GM23338 (cell line): ENCODE measurements around the gene USP51. TPM values are rescaled to one million over a fixed set of nuclear protein-coding genes. Genes with fewer than 3 reads are reported as not detected.

ENCODE experiments used
- ATAC-seq: fragments of 200-7000 bp; cut with Tn5 transposase; 3 replicates; pipeline ENCODE4 v1.9.1; 2020
- DNase-seq: peaks from one replicate; pipeline ENCODE4 v3.0.0-alpha.2; 2015; ENCODE audit warnings: low spot score
- H2AFZ ChIP-seq: fragments of 200-600 bp; sonication (generic); 2 replicates; pipeline ENCODE4 v1.8.0; 2016; ENCODE audit warnings: antibody characterized with exemption, mild to moderate bottlenecking, moderate library complexity
- H3F3A ChIP-seq: fragments of 200-600 bp; sonication (generic); replicated peaks from 2 replicates; pipeline ENCODE4 v1.8.0; 2017; ENCODE audit warnings: antibody characterized with exemption, mixed run types, low read depth
- H3K27ac ChIP-seq: fragments of 200-600 bp; sonication (generic); 2 replicates; pipeline ENCODE4 v1.6.1; 2016; ENCODE audit warnings: low read depth
- H3K27me3 ChIP-seq: fragments of 200-600 bp; sonication (generic); 2 replicates; pipeline ENCODE4 v1.8.0; 2016; ENCODE audit warnings: mild to moderate bottlenecking, mixed run types, moderate library complexity; ENCODE audit not compliant: insufficient read depth
- H3K36me3 ChIP-seq: fragments of 200-600 bp; sonication (generic); 2 replicates; pipeline ENCODE4 v1.8.0; 2016; ENCODE audit warnings: mild to moderate bottlenecking; ENCODE audit not compliant: insufficient read depth
- H3K4me1 ChIP-seq: fragments of 200-600 bp; sonication (generic); 2 replicates; pipeline ENCODE4 v1.8.0; 2016; ENCODE audit warnings: mild to moderate bottlenecking, moderate library complexity; ENCODE audit not compliant: insufficient read depth
- H3K4me2 ChIP-seq: fragments of 200-600 bp; sonication (generic); 2 replicates; pipeline ENCODE4 v1.7.1; 2017; ENCODE audit warnings: mixed run types
- H3K4me3 ChIP-seq: fragments of 200-600 bp; sonication (generic); 2 replicates; pipeline ENCODE4 v1.6.1; 2016; ENCODE audit warnings: mixed run types
- H3K79me2 ChIP-seq: fragments of 200-600 bp; sonication (generic); replicated peaks from 2 replicates; pipeline ENCODE4 v1.8.0; 2017; ENCODE audit warnings: mild to moderate bottlenecking; ENCODE audit not compliant: insufficient read depth
- H3K9me2 ChIP-seq: fragments of 200-600 bp; sonication (generic); 2 replicates; pipeline ENCODE4 v1.8.0; 2017; ENCODE audit not compliant: insufficient read depth
- H4K20me1 ChIP-seq: fragments of 200-600 bp; sonication (generic); replicated peaks from 2 replicates; pipeline ENCODE4 v1.8.0; 2017; ENCODE audit warnings: mild to moderate bottlenecking; ENCODE audit not compliant: insufficient read depth
- H3K27ac Mint-ChIP-seq: 2 replicates; pipeline ENCODE4 v1.8.0; 2020; ENCODE audit warnings: inconsistent platforms, mild to moderate bottlenecking, moderate library complexity, mixed read lengths
- H3K27me3 Mint-ChIP-seq: 3 replicates; pipeline ENCODE4 v1.8.0; 2022; ENCODE audit warnings: low read depth, mild to moderate bottlenecking, moderate library complexity, mixed read lengths, inconsistent platforms; ENCODE audit not compliant: insufficient read depth, poor library complexity
- H3K36me3 Mint-ChIP-seq: 3 replicates; pipeline ENCODE4 v1.8.0; 2021; ENCODE audit warnings: low read depth, mild to moderate bottlenecking, inconsistent platforms, moderate library complexity, mixed read lengths
- H3K4me1 Mint-ChIP-seq: 3 replicates; pipeline ENCODE4 v1.8.0; 2020; ENCODE audit warnings: mild to moderate bottlenecking, inconsistent platforms, mixed read lengths
- H3K4me3 Mint-ChIP-seq: 3 replicates; pipeline ENCODE4 v1.8.0; 2021; ENCODE audit warnings: moderate library complexity, mild to moderate bottlenecking, inconsistent platforms, mixed read lengths
- H3K9me3 Mint-ChIP-seq: 3 replicates; pipeline ENCODE4 v1.8.0; 2020; ENCODE audit warnings: moderate library complexity, mild to moderate bottlenecking, inconsistent platforms, mixed read lengths
- CREB1 ChIP-seq: fragments of 250-450 bp; sonication (Bioruptor Pico); IDR thresholded peaks from 2 replicates; pipeline ENCODE4 v1.5.0; 2020; ENCODE audit warnings: low read depth, mild to moderate bottlenecking, moderate library complexity
- CTCF ChIP-seq, 2 experiments: fragments of 200-600 bp in 1 of 2; sonication (generic) in 1 of 2; conservative IDR thresholded peaks; 2 replicates each; pipeline versions ENCODE4 v1.5.1 to v1.6.1; 2016 to 2017; ENCODE audit warnings: antibody characterized with exemption in 2 of 2, low read depth in 2 of 2, mild to moderate bottlenecking in 2 of 2, moderate library complexity in 1 of 2
- ETS1 ChIP-seq: IDR thresholded peaks from 2 replicates; pipeline ENCODE4 v1.6.1; 2016; ENCODE audit warnings: antibody characterized with exemption
- EZH2 ChIP-seq: fragments of 200-600 bp; sonication (generic); IDR thresholded peaks from one replicate; pipeline ENCODE4 v1.8.0; 2017; ENCODE audit warnings: antibody characterized with exemption, mild to moderate bottlenecking, low read depth; ENCODE audit not compliant: unreplicated experiment
- EZH2phosphoT487 ChIP-seq: fragments of 200-600 bp; sonication (generic); IDR thresholded peaks from one replicate; pipeline ENCODE4 v1.8.1; 2018; ENCODE audit warnings: antibody characterized with exemption; ENCODE audit not compliant: unreplicated experiment
- JUNB ChIP-seq: IDR thresholded peaks from one replicate; pipeline ENCODE4 v1.6.1; 2016; ENCODE audit warnings: antibody characterized with exemption; ENCODE audit not compliant: unreplicated experiment
- POLR2AphosphoS5 ChIP-seq: IDR thresholded peaks from 2 replicates; pipeline ENCODE4 v1.6.1; 2016; ENCODE audit warnings: antibody characterized with exemption, low read depth
- REST ChIP-seq: IDR thresholded peaks from one replicate; pipeline ENCODE4 v1.6.1; 2018; ENCODE audit warnings: antibody characterized with exemption; ENCODE audit not compliant: unreplicated experiment
- polyA plus RNA-seq: library from polyadenylated mRNA; unstranded; fragments of >200 nt; fragmentation: Nextera tagmentation; extraction: Ambion mirVana; gene quantifications from 2 replicates; pipeline ENCODE4 v1.2.1, GENCODE V29; 2016
- total RNA-seq: library from RNA; depleted of rRNA; stranded (reverse); fragments of >200 nt; shearing (Covaris generic); gene quantifications from 2 replicates; pipeline ENCODE4 v1.2.3, GENCODE V29; 2014

USP51 gene
- total and polyA plus RNA-seq, 2 experiments from 2014 or later, result 3.5 to 5.5 TPM

GRCh38 chrX:55451990-55452832 lies 37.4 kb downstream of the USP51 start, which contains the start of gene MAGEH1:
Gene MAGEH1 (plus strand): TSS chrX:55452127. CDS start chrX:55452375, 248 bp downstream.
- H3K27ac ChIP-seq, result no peak within 1 kb of the TSS
- peak; percentile 61 for TF ChIP-seq POLR2AphosphoS5
- TF ChIP-seq EZH2phosphoT487, result no peak
- no peak for TF ChIP-seq JUNB
- TF ChIP-seq ETS1, result no peak
- no peaks in the 10 kb centered on the region for H3K27me3 ChIP-seq
- 0 out of 2 replicates have a peak, but pooled peaks cover 4% of the 10 kb centered on the region for H3K4me1 ChIP-seq
- no peaks in the 10 kb centered on the region for H3K9me2 ChIP-seq
- no peaks in the 10 kb centered on the region; the same call in 1 of the 2 replicates for H3K79me2 ChIP-seq
- no peaks in the 10 kb centered on the region for H3K36me3 Mint-ChIP-seq
- H4K20me1 ChIP-seq, result no peaks in the 10 kb centered on the region
- H3K27me3 Mint-ChIP-seq, result peaks cover 5% of the 10 kb centered on the region
- H3K4me3 Mint-ChIP-seq, result peak within 1 kb of the TSS; percentile 91
- no peak within 1 kb of the TSS for H3K27ac Mint-ChIP-seq
- H3K9me3 Mint-ChIP-seq, result no peaks in the 10 kb centered on the region
- H3K4me3 ChIP-seq, result peak within 1 kb of the TSS; percentile 58
- no peaks in the 10 kb centered on the region for H3K36me3 ChIP-seq
- H3K4me2 ChIP-seq, result peak within 1 kb of the TSS; percentile 82
- peaks cover 3% of the 10 kb centered on the region; the same call in 1 of the 3 replicates for H3K4me1 Mint-ChIP-seq
- DNase-seq (peak; percentile 69), ATAC-seq (peak; percentile 90)
- H3F3A ChIP-seq, result no peaks in the 10 kb centered on the region
- H2AFZ ChIP-seq, result 0 out of 2 replicates have a peak within 1 kb of the TSS, but pooled peaks have one; percentile 84

- no peak overlapping the region for H3K27ac Mint-ChIP-seq
- DNase-seq, result no peak
- no peaks in the 10 kb centered on the region for H3F3A ChIP-seq
These were observed 38.0 kb downstream of the USP51 start for GRCh38 chrX:55451626-55451989.

GRCh38 chrX:55451141-55451540 lies 38.5 kb downstream of the USP51 start:
- no peak overlapping the region for H2AFZ ChIP-seq
- no peak for DNase-seq
- peaks cover under 1% of the 10 kb centered on the region; the same call in 1 of the 3 replicates for H3K9me3 Mint-ChIP-seq
- peaks cover 3% of the 10 kb centered on the region; the same call in 1 of the 3 replicates for H3K4me1 Mint-ChIP-seq
- no peaks in the 10 kb centered on the region; the same call in 1 of the 2 replicates for H3K79me2 ChIP-seq
- H3K27ac Mint-ChIP-seq, result no peak overlapping the region
- H3K36me3 ChIP-seq, result no peaks in the 10 kb centered on the region
- no peak overlapping the region for H3K27ac ChIP-seq
- ATAC-seq, result no peak
- H3K4me1 ChIP-seq, result 0 out of 2 replicates have a peak, but pooled peaks cover 4% of the 10 kb centered on the region
- H3K4me3 ChIP-seq, result peak overlapping the region; percentile 58
- H4K20me1 ChIP-seq, result no peaks in the 10 kb centered on the region
- no peaks in the 10 kb centered on the region for H3K9me2 ChIP-seq
- TF ChIP-seq EZH2 (no peak), REST (no peak), CTCF (conservative IDR thresholded peaks at IDR 0.05; ENCODE audit: low read depth in 2 of 2) (no peak), CREB1 (CRISPR knock-in tag) (no peak)
- peaks cover 5% of the 10 kb centered on the region for H3K27me3 Mint-ChIP-seq
- peak overlapping the region; percentile 91; the same call in 1 of the 3 replicates for H3K4me3 Mint-ChIP-seq
- no peaks in the 10 kb centered on the region for H3K36me3 Mint-ChIP-seq
- H3F3A ChIP-seq, result no peaks in the 10 kb centered on the region
- H3K4me2 ChIP-seq, result peak overlapping the region; percentile 82; the same call in 1 of the 2 replicates
- no peaks in the 10 kb centered on the region for H3K27me3 ChIP-seq

More at GRCh38 chrX:55451626-55451989, 38.0 kb downstream of the USP51 start:
- peaks cover 5% of the 10 kb centered on the region for H3K27me3 Mint-ChIP-seq
- peak overlapping the region; percentile 91 for H3K4me3 Mint-ChIP-seq
- Histone ChIP-seq H3K27ac (no peak overlapping the region), H3K9me2 (no peaks in the 10 kb centered on the region), H3K27me3 (no peaks in the 10 kb centered on the region), H3K4me2 (peak overlapping the region; percentile 82), H3K4me3 (peak overlapping the region; percentile 58), H2AFZ (0 out of 2 replicates have a peak overlapping the region, but pooled peaks have one; percentile 84), H3K79me2 (no peaks in the 10 kb centered on the region; the same call in 1 of the 2 replicates), H3K36me3 (no peaks in the 10 kb centered on the region), H3K4me1 (0 out of 2 replicates have a peak, but pooled peaks cover 4% of the 10 kb centered on the region), H4K20me1 (no peaks in the 10 kb centered on the region)
- H3K4me1 Mint-ChIP-seq, result peaks cover 3% of the 10 kb centered on the region; the same call in 1 of the 3 replicates
- TF ChIP-seq EZH2, result no peak
- peak; percentile 33 for ATAC-seq
- H3K9me3 Mint-ChIP-seq, result no peaks in the 10 kb centered on the region
- no peaks in the 10 kb centered on the region for H3K36me3 Mint-ChIP-seq
